Activated T-cell treated with anti-CD3 and anti-CD28 coated beads for 24 hours (primary cell): Measurements from ENCODE around the gene MYLK4.

Experiments used
- DNase-seq: peaks from one replicate; pipeline ENCODE4 v3.0.0-alpha.2; 2020; ENCODE audit warnings: low read depth

The MYLK4 gene

DNA sequence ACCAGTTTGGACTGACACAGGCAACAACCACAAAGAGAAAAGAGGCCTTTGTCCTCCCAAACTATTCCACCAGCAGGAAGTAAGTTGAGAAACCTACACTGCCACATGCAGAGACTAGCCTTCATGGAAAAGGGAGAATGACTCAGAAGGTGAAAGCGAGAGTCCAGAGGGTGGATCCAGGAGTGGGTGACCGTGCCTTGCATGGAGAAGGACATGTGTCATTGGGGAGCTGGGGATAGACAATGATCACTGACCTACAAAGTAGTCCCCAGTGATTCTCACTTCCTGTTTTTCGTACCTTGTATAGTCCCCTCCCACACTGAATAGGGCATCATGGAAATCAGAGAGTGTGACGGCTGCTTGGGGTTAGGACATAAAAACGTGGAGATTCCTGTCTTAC, 91.9 kb downstream of the MYLK4 start:
- DNase-seq, result no peak

DNA sequence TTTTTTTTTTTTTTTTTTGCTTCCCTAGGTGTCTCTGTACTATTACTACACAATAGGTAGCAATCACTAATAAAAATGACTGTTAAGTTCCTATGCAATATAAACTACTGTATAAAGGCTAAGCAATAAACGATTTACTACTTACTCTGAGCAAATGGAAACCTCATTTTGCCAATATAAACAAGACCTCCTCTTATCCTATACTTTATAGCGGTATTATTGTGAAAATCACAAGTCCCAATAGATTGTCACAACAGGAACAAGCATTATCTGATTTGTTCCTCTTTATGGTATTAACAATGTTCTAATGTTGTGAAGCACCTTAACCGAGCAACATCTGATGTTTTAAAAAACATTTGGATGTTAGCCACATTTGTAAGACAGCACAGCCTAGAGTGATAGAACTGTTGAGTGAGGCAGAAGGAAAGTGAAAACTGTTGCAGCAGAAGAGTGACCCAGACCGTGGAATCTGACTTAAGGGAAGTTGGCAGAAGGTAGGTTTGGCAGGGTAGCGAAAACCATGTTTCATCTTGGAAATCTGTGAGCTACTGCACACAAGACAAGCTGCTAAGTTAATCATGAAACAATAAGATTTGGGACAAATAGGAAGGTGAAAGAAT, 94.2 kb downstream of the MYLK4 start:
- DNase-seq, result no peak

DNA sequence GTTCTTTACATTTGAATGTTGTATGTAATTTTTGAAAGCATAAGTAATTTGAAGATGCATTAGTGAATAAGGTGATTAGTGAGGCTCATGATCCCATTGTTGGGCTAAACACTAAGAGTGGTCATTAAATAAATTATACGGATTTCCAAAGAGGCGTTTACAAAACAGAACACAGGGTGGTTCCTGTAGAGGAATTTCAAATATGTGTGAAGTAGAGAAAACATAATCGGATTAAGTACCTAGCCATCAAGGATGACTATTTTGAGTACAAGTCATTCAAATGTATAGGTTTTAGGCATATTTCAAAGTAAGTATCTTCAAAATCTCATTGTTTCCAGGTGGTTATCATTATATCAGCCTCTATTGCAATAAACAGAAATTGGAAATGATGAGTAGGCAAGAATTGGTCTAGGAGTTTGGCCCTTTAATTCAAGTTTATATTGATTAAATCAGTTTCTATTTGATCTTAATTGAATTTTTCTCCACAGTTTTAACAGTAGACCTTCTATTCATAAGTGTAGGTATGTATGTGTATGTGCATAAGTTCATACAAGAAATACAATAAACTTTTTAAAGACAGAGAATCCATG, 94.8 kb downstream of the MYLK4 start:
- no peak for DNase-seq

DNA sequence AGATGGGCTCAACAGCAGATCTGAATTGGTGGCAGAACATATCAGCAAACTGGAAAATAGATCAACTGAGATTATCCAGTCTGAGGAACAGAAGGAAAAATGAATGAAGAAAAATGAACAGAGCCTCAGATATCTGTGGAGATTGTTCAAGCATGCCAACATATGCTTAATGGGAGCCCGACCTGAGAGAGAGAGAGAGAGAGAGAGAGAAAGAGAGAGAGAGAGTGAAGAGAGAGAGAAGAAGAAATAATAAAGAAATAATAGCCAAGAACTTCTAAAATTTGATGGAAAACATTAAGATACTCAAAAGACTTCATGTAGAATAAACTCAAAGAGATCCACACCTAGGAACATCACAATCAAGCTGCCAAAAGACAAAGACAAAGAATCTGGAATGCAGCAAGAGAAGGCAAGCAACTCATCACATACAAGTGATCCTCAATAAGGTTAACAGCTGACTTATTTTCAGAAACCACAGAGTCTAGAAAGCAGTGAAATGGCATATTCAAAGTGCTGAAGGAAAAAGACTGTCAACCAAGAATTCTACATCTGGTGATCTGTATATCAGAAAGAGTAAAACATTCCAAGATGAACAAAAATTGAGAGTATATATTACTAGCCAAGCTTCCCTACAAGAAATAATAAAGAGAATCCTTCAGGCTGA, 97.2 kb downstream of the MYLK4 start:
- DNase-seq, result no peak

DNA sequence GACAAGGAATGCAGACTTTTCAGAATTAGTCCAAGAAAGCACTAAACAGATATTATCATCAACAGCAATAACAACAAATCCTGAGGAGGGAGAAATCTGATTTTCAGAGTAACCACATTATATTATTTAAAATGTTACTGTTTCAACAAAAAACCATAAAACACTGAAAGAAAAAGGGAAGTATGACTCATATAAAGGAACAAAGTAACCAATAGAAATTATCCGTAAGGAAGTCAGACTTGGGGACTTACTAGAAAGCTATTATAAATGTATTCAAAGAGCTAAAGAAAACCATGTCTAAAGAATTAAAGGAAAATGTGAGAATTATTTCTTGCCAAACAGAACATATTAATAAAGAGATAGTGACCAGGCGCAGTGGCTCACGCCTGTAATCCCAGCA, 98.1 kb downstream of the MYLK4 start:
- DNase-seq, result no peak

DNA sequence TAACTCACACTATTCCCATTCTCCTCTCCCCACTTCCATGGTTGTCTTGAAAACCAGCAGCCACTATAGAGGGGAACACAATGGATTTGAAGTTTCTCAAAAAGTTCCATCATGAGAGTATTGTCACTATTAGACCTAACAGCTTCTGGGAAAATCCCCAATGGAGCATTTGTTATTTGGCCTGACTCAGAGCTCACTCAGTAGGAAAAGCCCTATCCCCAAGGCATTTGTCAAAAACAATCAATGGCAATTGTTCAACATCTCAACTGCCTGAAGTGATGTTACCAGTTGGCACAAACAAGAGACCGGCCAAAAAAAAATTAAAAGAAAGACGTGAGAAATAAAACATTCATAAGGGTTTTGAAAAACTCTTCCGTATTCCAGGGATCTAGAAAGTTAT, 98.8 kb downstream of the MYLK4 start:
- DNase-seq, result no peak

DNA sequence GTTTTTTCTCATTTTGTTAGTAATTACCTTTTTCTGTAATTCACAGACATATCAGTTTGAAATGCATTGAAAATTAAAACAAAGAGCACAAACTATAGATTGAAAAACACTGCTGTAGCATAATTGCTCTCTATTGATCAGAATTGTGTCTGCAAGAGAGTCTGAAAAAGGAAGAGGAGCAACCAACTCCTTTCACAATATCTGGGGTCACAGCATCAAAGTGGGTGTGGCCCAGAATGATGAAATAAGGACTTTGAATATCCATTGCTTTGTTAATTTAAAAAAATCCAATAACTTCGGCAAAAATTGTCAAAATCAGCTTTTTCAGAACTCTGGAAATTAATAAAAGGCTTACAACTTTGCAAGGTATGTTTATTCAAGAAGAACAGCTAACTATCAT, 99.2 kb downstream of the MYLK4 start:
- DNase-seq, result no peak

DNA sequence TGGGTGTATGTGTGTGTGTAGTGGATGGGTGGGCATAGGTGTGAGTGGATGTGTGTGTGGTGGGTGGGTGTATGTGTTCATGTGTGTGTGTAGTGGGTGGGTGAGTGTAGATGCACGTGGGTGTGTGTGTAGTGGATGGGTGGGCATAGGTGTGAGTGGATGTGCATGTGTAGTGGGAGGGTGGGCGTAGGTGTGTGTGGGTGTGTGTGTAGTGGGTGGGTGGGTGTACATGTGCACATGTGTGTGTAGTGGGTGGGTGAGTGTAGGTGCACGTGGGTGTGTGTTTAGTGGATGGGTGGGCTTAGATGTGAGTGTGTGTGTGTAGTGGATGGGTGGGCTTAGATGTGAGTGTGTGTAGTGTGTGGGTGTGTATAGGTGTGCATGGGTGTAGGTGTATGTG, 104.4 kb downstream of the MYLK4 start:
- DNase-seq, result no peak

DNA sequence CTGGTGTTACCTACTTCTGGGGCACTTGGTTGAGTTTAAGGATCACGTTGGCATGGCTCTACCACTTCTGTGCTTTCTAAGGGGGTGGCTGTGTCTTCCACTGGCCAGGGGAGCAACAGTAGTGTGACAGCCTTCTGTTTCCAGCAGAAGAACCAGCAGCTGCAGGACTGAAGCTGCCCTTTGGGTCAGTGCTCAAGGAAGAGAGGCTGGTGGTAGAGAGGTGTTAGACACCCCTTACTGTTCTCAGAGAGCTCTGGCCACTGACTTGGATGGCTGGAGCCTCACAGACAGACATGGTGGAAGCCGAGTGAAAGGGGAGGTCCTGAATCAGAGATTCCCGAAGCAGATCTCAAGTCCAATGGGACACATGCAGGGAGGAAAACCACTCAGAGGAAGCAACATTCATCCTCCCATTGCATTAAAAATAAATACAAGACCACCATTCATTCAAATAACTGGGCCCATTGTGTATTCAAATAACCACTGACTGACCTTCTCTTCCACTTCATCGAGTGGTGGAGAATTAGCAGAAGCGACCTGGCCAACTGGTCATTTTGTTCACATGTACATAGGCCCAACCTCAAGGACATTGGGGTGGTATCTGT, 106.7 kb downstream of the MYLK4 start:
- DNase-seq, result no peak

DNA sequence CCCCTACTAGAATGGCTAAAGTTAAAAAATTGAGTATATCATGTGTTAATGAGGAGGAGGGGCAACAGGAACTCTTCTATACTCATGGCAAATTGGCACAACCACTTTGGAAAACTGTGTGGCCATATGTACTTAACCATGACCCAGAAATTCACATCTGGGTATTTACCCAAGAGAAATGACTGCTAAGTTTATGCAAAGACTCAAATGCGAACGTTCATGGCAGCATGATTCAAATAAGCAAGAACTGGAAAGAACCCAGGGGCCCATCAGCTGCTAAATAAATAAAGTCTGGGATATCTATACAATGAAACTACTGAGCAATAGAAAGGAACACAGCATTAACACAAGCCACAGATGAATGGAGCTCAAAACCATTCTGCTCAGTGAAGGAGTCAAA, 107.6 kb downstream of the MYLK4 start:
- DNase-seq, result no peak

DNA sequence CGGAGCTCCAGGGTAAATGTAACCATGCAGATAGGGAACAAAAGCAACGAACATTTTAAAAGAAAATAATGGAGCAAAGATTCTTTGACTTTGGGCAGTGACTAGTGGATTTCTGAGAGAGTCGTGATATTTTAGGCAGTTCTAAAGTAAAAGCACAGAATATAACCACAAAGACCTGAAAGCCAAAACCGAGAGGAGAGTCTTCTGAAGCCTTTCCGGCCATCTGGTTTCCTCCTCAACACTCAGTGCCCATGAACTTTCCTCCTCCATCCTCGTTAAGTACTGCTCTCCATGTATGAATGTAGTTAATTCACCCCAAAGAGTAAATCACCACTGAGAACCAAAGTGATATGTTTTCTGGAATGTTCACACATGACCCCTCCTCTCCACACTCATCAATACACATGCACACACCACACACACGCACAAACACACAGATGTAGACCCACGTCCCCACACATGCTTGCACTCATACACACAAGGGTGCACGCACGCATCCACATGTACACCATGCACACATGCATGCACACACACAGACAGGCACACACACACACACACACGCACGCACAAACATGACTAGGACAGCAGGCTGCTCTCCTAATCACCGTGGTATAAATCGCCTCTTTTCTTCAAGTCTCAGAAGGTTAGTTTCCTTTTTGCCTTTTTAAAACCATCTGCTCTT, 109.5 kb downstream of the MYLK4 start:
- DNase-seq, result no peak

DNA sequence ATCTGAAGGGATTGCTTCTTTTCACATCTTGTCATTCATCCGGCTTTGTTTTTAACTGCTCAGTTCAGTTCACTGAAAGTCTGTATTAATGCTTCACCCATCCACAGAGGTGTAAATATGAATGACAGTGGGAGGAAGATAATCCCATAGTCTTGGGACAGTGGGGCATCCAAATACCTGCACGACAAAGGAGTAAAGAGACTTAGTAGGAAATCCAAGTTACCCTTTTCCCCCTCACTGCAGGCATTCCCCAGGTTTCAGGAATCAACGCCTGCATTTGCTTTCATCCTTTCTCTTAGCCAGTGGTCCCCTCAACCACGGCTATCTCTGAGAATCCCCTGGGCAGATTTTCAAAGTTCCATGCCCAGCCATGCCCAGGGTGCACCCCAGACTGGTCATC, 110.2 kb downstream of the MYLK4 start:
- no peak for DNase-seq

DNA sequence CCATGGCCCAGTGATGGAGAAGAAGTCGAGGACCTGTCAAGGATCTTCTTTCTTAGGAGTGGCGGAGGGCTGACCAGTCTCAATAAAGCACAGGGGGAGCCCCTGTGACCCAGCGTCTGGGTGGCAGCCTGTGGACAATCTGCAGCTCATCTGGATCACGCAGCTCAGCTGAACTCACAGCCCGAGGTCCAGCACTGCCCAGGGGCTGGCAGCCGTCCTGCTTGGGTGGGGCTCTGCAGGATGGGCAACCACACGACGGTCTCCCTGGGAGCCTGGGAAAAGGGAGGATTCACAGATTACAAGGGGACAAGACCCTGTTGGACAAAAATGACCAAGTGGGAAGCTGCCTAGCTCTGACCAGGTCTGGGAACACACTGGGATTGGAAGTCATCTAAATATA, 110.8 kb downstream of the MYLK4 start:
- DNase-seq, result no peak

DNA sequence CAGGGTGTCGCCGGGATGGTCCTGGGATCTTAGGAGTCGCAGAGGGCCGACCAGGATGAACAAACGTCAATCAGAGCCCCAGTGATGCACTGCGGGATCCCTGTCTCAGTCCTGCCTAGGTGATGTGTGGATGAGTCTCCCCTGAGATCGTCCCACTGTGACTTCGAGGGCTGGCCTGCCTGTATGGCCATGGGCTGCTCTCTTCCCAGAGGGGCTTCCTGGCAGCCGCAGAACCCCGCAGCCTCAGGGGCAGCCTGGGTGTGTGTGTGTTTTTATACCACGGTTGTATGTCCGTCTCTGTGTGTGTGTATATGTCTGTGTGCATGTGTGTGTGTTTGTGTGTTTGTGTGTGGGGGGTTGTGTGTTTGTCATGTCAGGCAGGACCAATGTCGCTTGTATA, 111.6 kb downstream of the MYLK4 start:
- DNase-seq, result no peak

DNA sequence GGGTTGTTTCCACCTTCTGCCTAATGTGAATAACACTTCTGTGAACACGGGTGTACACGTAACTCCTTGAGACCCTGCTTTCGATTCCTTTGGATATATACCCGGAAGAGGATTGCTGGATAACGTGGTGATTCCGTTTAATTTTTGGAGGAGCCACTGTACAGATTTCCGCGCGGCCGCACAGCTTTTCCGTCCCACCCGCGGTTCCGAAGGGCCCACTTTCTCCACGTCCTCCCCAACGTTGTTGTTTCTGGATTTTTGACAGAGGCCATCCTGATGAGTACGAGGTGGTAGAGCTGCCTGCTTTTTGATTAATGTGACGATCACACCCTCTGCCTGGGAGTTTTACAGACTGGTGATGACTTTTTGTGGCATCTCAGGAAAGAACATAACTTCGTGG, 114.0 kb downstream of the MYLK4 start:
- no peak for DNase-seq

DNA sequence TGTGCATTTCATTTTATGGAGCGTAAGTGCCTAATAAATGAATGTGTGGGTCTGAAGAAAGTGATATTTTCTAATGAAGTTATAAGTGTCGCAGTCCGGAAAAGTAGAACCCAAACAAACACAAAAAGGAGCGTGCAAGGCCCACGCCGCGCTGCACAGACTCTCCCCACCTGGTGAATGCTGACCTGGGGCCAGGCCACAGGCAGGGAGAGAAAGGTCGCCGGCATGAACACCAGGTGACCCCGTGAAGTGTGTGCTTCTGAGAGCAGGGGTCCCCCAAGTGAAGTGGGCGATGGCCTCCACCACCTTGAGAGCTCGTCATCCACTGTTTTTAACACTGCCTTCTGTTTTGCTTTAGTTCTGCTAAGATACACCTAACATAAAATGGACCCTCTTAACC, 114.8 kb downstream of the MYLK4 start:
- no peak for DNase-seq

DNA sequence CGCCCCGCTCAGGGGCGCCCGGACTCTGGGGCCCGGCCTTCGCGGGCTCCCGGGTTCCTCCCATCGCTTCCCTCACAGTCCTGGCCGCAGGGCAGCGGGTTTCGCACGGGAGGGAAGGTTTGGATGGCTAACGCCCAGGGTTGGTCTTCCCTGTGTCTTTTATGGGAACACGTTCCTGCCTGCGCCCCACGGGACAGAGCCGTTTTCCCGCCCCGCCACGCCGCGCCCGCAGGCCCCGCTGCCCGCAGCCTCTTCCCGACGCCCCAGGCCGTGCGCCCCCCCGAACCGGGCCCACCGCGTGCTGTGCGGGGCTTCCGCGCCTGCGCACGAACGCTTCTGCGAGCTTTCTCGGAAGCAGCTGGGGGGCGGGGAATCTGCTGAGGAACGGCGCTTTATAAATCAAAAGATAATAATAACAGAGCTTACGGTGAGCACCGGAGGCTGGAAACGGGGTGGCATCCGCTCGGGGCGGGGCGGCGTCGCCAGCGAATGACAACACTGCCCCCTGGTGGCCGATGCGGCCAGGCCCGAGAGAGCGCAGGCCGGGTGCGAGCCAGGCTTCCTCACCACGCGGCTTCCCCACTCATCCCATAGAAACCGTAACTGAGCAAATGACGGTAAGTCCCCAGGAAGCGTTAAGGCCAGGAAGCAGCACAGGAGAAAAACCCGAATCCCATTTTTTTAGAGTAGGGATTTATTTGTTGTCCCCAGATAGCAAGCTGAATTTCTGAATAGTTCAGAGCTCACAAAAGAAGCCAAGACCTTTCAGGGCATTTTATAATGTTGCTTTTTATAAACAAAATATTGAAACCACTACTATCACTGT, 116.4 kb downstream of the MYLK4 start:
- DNase-seq, result peak; percentile 80

DNA sequence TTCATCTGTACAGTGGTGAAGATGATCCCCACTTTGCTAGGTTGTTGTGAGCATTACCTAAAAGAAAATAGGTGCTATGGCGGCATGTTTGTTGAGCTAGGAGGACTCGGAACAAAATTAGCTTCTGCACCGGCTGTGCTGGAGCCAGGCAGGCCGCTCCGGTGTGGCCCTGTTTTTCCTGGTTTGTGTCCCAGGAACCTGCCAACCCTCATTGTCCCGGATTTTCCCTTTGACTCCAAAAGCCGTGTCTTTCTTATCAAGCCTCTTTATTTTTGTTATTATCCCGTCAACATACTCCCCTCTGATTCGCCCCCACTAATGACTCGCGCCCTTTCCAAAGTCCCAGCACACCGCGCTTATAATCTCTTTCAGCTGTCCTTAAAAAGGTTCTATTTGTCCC, 117.0 kb downstream of the MYLK4 start:
- no peak for DNase-seq

DNA sequence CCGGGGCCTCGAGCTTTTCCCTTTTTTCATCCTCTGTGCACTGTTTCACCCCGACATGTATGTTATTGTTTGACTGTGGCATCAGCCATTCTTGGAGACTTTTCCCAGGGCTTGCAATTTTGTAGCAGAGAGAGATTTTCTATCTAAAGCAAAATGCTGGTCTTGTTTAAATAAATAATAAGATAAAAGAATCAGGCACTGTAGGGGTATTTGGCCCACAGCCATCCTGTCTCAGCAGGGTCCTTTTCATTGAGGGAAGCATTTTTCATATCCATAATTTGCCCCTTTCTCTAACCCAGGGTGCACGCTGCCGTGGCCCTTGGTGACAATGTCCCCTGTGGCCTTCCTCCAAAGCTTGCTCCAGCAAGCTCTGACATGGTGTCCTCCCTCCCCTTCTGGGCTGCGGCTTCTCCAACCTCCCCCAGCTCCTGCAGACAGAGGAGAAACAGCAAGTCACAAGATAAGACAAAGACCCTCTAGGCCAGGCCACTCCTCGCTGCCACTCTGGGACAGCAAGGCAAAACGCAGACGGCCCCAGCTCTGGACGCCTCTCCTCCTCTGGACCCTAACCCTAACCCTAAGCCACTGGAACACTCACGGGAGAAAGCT, 117.6 kb downstream of the MYLK4 start:
- DNase-seq, result no peak

DNA sequence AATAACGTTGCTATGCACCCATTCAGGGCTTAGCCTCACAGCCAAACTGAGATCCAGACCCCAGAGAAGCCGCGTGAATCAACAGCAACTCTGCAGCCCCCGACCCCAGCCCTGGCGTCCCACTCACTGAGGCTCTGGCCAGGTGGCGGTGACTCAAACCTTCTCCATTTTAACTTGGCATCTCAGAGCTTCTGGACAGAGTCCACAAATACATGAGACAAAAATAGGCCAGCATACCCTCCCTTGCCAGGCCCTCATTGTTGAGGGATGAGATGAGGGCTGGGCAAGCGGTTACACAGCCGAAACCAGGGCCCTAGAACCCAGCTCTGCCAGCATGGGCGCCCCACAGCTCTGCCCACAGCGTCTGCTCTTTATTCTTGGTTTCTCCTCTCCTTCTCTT, 118.4 kb downstream of the MYLK4 start:
- no peak for DNase-seq

DNA sequence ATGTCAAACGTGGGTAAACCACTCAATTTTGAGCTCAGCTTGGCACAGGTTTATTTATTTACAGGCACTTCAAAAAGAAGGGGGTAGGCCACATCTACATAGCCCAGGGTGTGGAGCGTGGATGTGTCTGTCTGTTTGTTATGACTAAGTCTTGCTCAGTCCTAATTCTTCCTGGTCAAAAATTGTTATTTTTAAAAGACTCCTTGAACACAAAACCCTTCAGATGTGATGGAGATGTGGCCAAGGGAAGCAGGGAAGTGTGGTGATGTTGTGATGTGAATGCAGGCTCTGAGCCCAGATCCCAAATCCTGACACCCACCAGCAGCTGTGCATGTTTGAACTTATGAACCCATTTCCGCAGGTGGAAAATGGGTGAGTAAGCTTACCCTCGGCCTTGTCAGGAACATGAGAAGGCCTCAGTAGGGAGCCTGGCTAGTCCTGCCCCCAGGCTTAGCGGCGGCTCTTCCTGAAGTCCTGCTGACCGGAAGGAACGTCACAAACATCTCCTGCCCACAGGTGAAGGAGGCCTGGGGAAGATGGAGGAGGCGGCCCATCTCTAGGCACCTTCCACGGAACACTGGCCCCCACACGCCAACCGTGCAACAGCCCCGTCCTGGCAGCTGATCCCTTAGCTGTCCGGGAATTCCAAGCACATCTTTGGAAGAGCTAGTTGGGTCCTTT, 119.7 kb downstream of the MYLK4 start:
- DNase-seq, result no peak
